ENCODE measurements around the gene SLC35B1.

SLC35B1 gene

GRCh38 chr17:49748791-49749190 lies 41.0 kb upstream of the SLC35B1 start:
- Histone ChIP-seq H3K27me3 (ENCODE audit: insufficient read depth, poor library complexity, severe bottlenecking) (no peaks in the 10 kb centered on the region), H3K27ac (replicated peaks) (no peak overlapping the region), H3K4me3 (replicated peaks; ENCODE audit: insufficient read depth, low read length) (no peak overlapping the region)
- DNase-seq (ENCODE audit: low read depth in 1 of 2, low spot score in 1 of 2), result no peak
- TF ChIP-seq, protein P1, sequence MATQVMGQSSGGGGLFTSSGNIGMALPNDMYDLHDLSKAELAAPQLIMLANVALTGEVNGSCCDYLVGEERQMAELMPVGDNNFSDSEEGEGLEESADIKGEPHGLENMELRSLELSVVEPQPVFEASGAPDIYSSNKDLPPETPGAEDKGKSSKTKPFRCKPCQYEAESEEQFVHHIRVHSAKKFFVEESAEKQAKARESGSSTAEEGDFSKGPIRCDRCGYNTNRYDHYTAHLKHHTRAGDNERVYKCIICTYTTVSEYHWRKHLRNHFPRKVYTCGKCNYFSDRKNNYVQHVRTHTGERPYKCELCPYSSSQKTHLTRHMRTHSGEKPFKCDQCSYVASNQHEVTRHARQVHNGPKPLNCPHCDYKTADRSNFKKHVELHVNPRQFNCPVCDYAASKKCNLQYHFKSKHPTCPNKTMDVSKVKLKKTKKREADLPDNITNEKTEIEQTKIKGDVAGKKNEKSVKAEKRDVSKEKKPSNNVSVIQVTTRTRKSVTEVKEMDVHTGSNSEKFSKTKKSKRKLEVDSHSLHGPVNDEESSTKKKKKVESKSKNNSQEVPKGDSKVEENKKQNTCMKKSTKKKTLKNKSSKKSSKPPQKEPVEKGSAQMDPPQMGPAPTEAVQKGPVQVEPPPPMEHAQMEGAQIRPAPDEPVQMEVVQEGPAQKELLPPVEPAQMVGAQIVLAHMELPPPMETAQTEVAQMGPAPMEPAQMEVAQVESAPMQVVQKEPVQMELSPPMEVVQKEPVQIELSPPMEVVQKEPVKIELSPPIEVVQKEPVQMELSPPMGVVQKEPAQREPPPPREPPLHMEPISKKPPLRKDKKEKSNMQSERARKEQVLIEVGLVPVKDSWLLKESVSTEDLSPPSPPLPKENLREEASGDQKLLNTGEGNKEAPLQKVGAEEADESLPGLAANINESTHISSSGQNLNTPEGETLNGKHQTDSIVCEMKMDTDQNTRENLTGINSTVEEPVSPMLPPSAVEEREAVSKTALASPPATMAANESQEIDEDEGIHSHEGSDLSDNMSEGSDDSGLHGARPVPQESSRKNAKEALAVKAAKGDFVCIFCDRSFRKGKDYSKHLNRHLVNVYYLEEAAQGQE (IDR thresholded peaks at IDR 0.05; ENCODE audit: insufficient replicate concordance, low read depth), result no peak
- TF ChIP-seq CTCF (IDR thresholded peaks at IDR 0.05; ENCODE audit: insufficient read depth, low read length) (no peak), POLR2AphosphoS5 (IDR thresholded peaks at IDR 0.05; ENCODE audit: low read depth) (no peak), SPI1 (IDR thresholded peaks at IDR 0.05; ENCODE audit: borderline replicate concordance, low read depth) (no peak), GABPA (IDR thresholded peaks at IDR 0.05; ENCODE audit: low read depth) (no peak)

- DNase-seq (ENCODE audit: low read depth in 1 of 2, low spot score in 1 of 2), result no peak
- no peak overlapping the region for H3K4me3 ChIP-seq (replicated peaks; ENCODE audit: insufficient read depth, low read length)
- H3K27me3 ChIP-seq (ENCODE audit: insufficient read depth, poor library complexity, severe bottlenecking), result no peaks in the 10 kb centered on the region
- no peak overlapping the region for H3K27ac ChIP-seq (replicated peaks)
- no peak for TF ChIP-seq POLR2AphosphoS5 (IDR thresholded peaks at IDR 0.05; ENCODE audit: low read depth)
- TF ChIP-seq GABPA (IDR thresholded peaks at IDR 0.05; ENCODE audit: low read depth), result no peak
- no peak for TF ChIP-seq SPI1 (IDR thresholded peaks at IDR 0.05; ENCODE audit: borderline replicate concordance, low read depth)
- TF ChIP-seq, protein P1 (IDR thresholded peaks at IDR 0.05; ENCODE audit: insufficient replicate concordance, low read depth), result no peak
- TF ChIP-seq CTCF (IDR thresholded peaks at IDR 0.05; ENCODE audit: insufficient read depth, low read length), result no peak
These were observed 40.5 kb upstream of the SLC35B1 start for GRCh38 chr17:49748223-49748622.

DNA sequence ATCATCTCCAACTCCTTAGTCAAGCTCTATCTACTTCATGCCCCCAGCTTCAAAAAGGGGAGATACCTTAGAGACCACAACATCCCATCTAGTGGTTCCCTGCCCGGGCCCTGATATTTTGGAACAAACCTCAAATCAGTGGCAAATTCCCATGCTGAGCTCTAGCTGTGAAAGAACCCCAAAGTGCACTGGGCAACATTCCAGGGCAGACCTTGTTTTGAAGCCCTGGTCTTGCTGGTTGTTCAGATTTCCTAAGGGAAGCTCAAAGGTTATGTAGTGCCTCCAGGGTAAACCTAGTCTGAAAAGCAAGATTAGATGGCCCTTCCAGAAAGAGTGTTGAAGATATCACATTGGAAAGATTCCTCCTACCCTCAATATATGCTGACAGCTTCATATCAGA lies 39.9 kb upstream of the SLC35B1 start:
- Histone ChIP-seq H3K4me3 (replicated peaks; ENCODE audit: insufficient read depth, low read length) (no peak overlapping the region), H3K27me3 (ENCODE audit: insufficient read depth, poor library complexity, severe bottlenecking) (no peaks in the 10 kb centered on the region), H3K27ac (replicated peaks) (peak overlapping the region; percentile 13; the same call in 1 of the 2 replicates)
- no peak for DNase-seq (ENCODE audit: low read depth in 1 of 2, low spot score in 1 of 2)
- TF ChIP-seq, protein P1 (IDR thresholded peaks at IDR 0.05; ENCODE audit: insufficient replicate concordance, low read depth), result no peak
- no peak for TF ChIP-seq POLR2AphosphoS5 (IDR thresholded peaks at IDR 0.05; ENCODE audit: low read depth)
- no peak for TF ChIP-seq CTCF (IDR thresholded peaks at IDR 0.05; ENCODE audit: insufficient read depth, low read length)
- no peak for TF ChIP-seq SPI1 (IDR thresholded peaks at IDR 0.05; ENCODE audit: borderline replicate concordance, low read depth)
- no peak for TF ChIP-seq GABPA (IDR thresholded peaks at IDR 0.05; ENCODE audit: low read depth)

All from HL-60 (cell line).